Activated T-helper 17 cell treated with anti-CD3 and anti-CD28 coated beads, Interleukin-2, amount 50 U/mL, for 72 hours (primary cell): ENCODE data around the gene MTHFD2L. TPM values are rescaled to one million over a fixed set of nuclear protein-coding genes. Genes with fewer than 3 reads are reported as not detected.
"Not testable (repeated sequence)": the region's sequence is repeated elsewhere in the genome, so short reads cannot be mapped to it uniquely, and the experiment has no call there.

ENCODE experiments used
- ATAC-seq: fragments of 150-1000 bp; cut with Tn5 transposase; replicated peaks from 2 replicates; pipeline ENCODE4 v1.10.0; 2021; ENCODE audit warnings: mild to moderate bottlenecking, moderate library complexity
- H3K27ac Mint-ChIP-seq: one replicate; pipeline ENCODE4 v1.8.0; 2022; ENCODE audit warnings: mixed read lengths
- H3K27me3 Mint-ChIP-seq: one replicate; pipeline ENCODE4 v1.8.0; 2022; ENCODE audit warnings: mixed read lengths
- H3K36me3 Mint-ChIP-seq: one replicate; pipeline ENCODE4 v1.8.0; 2022; ENCODE audit warnings: low read depth, mild to moderate bottlenecking, mixed read lengths
- H3K4me1 Mint-ChIP-seq: one replicate; pipeline ENCODE4 v1.8.0; 2022; ENCODE audit warnings: mixed read lengths
- H3K4me3 Mint-ChIP-seq: one replicate; pipeline ENCODE4 v1.8.0; 2022; ENCODE audit warnings: mild to moderate bottlenecking, mixed read lengths
- H3K9me3 Mint-ChIP-seq: one replicate; pipeline ENCODE4 v1.8.0; 2022; ENCODE audit warnings: mixed read lengths
- total RNA-seq, 2 donors: library from RNA; stranded (reverse); gene quantifications; one replicate each; pipeline ENCODE4 v1.2.3, GENCODE V29; 2022

The MTHFD2L gene
- total RNA-seq, 2 donors from 2014 or later = 4.0 to 9.4 TPM

DNA sequence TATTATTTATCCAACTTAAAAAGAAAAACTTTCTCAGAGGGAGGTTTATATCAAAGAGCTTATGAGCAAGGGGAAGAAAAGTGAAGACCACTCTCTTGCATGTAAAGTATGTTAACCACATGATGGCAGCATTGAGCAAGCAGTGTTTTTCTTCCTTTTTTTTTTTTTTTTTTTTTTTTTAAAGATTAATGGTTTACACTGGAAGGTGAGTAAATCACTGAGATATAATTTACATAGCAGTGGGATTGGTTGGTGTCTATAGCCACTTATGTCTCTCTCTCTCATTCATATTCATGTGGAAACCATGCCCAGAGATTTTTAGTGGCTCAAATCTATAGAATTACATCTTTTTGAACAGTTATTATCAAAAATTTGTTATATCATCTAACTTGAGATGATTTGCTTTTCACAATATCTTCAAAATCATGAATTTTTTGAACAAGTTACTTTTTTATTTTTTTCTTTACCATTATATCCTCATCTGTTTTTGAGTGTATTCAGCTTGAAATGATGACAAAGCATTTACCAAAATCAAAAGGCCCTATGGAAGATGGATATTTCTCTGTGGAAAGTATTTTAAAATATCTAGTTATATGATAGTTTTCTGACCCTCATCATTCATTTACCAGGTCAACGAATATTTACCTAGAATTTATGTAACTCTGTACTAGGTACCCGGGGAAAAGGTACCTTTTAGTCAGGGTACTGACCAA lies 31.6 kb downstream of the MTHFD2L start:
- no peaks in the 10 kb centered on the region for H3K9me3 Mint-ChIP-seq
- no peaks in the 10 kb centered on the region for H3K4me1 Mint-ChIP-seq
- ATAC-seq = peak; percentile 43
- no peak overlapping the region for H3K27ac Mint-ChIP-seq
- no peak overlapping the region for H3K4me3 Mint-ChIP-seq
- no peaks in the 10 kb centered on the region for H3K36me3 Mint-ChIP-seq
- H3K27me3 Mint-ChIP-seq = no peaks in the 10 kb centered on the region

DNA sequence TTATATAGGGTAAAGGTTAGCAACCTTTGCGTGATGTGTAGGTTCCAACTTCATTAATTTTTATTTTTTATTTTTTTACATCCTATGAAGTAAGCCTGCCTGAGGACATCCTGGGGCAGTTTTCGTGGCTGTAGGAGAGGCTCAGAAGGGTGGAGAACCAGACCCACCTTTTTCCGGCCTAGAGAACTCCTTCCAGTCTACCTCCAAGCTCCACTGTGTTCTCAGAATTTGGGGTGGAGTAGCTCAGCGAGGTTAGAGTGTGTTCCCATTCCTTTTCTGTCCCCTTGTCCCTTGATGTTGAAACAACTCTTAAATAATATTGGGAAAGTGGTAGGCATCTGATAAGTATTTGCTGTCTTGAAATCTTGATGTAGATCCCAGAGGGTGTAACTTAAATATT lies 32.4 kb downstream of the MTHFD2L start:
- no peak overlapping the region for H3K27ac Mint-ChIP-seq
- no peak overlapping the region for H3K4me3 Mint-ChIP-seq
- no peaks in the 10 kb centered on the region for H3K9me3 Mint-ChIP-seq
- ATAC-seq = no peak
- no peaks in the 10 kb centered on the region for H3K27me3 Mint-ChIP-seq
- H3K36me3 Mint-ChIP-seq = no peaks in the 10 kb centered on the region
- H3K4me1 Mint-ChIP-seq = no peaks in the 10 kb centered on the region

DNA sequence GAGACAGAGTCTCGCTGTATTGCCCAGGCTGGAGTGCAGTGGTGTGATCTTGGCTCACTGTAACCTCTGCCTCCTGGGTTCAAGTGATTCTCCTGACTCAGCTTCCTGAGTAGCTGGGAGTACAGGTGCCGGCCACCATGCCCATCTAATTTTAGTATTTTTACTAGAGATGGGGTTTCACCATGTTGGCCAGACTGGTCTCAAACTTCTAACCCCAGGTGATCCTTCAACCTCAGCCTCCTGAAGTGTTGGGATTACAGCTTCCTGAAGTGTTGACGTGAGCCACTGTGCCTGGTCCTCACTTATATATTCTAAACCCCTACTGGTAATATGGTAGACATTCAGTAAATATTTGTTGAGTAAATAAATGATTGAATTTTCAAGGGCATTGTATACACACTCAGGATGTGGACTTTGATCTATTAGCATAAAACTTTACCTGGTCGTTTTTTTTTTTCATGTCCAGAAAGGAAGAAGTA lies 33.0 kb downstream of the MTHFD2L start:
- no peaks in the 10 kb centered on the region for H3K36me3 Mint-ChIP-seq
- no peak for ATAC-seq
- H3K9me3 Mint-ChIP-seq = no peaks in the 10 kb centered on the region
- no peak overlapping the region for H3K27ac Mint-ChIP-seq
- H3K27me3 Mint-ChIP-seq = no peaks in the 10 kb centered on the region
- H3K4me3 Mint-ChIP-seq = no peak overlapping the region
- H3K4me1 Mint-ChIP-seq = no peaks in the 10 kb centered on the region

DNA sequence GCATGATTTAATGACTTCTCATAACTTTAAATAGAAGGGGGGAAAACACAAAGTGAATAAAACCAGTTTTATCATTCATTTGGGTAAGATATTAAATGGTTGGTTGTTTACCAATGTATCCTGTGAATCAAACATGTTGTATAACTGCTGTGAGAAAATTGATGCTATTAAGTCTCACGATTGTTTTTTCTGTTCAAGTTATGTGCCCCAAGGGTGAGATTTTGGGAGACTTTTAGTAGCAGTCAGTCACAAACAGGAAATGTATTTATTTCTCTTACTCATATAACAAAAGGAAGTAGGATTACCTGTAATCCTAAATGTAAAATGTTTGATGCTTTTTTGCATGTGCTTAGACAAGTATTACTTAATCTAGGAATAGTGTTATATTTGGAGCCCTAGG lies 39.2 kb downstream of the MTHFD2L start:
- Mint-ChIP-seq H3K4me1 (no peaks in the 10 kb centered on the region), H3K27me3 (no peaks in the 10 kb centered on the region), H3K36me3 (no peaks in the 10 kb centered on the region), H3K4me3 (no peak overlapping the region), H3K27ac (no peak overlapping the region), H3K9me3 (no peaks in the 10 kb centered on the region)
- no peak for ATAC-seq

DNA sequence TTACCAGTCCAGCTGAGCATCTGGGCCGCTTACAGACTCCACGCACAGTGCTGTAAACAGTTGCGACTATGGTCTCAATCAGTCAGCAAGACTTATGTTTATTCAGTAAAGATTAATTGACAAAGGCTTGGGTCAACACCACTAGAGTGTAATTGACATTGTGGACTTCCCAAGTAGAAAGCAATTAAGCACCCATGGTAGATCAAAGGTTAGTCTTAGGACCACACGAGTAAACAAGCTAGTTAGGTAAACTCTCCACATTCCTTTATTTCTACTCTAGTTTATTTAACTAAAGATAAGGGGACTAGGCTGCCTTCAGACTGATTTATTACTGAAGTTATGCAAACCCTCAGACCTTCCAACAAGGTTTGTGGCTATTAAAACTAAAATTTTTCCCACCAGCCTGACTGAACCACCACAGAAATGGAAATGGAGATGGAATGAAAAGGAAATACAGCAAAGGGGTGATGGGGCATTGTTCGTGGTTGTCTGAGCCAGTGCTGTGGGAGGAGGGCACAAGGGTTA lies 44.2 kb downstream of the MTHFD2L start:
- Mint-ChIP-seq H3K4me1 (no peaks in the 10 kb centered on the region), H3K4me3 (no peak overlapping the region), H3K27me3 (no peaks in the 10 kb centered on the region), H3K27ac (no peak overlapping the region), H3K9me3 (no peaks in the 10 kb centered on the region), H3K36me3 (no peaks in the 10 kb centered on the region)
- ATAC-seq = no peak

DNA sequence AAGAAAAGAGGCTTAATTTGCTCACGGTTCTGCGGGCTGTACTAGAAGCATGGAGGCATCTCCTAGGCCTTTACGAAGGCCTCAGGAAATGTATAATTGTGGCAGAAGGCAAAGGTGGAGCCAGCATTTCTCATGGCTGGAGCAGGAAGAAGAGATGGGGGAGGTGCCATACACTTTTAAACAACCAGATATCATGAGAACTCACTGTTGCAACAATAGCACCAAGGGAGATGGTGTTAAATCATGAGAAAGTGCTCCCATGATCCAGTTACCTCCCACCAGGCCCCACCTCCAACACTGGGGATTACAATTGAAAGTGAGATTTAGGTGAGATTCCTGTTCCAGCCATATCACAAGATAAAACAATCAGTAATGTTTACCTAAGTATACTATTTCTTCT lies 45.5 kb downstream of the MTHFD2L start:
- Mint-ChIP-seq H3K36me3 (no peaks in the 10 kb centered on the region), H3K4me1 (no peaks in the 10 kb centered on the region), H3K27me3 (no peaks in the 10 kb centered on the region), H3K4me3 (no peak overlapping the region), H3K9me3 (no peaks in the 10 kb centered on the region), H3K27ac (no peak overlapping the region)
- no peak for ATAC-seq

DNA sequence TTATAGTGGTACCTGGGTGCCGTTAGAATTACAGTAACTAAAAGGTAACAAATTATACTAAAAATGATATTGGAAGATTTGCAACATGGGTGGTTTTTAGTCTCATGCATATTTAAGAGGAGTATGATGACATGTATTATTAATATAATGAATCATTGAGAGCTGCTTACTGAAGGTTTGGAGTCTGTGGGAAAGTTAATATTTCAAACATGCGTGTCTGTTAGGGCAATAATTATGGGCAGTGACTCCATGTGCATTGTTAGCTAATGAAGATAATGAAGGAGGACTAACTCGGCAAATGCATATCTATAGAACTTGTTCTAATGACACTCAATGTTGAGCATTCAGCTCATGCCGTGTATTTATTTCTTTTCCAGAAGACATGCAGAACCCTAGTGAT lies 47.1 kb downstream of the MTHFD2L start:
- Mint-ChIP-seq H3K4me1 (no peaks in the 10 kb centered on the region), H3K27me3 (no peaks in the 10 kb centered on the region), H3K9me3 (no peaks in the 10 kb centered on the region), H3K27ac (no peak overlapping the region), H3K4me3 (no peak overlapping the region), H3K36me3 (no peaks in the 10 kb centered on the region)
- ATAC-seq = no peak

DNA sequence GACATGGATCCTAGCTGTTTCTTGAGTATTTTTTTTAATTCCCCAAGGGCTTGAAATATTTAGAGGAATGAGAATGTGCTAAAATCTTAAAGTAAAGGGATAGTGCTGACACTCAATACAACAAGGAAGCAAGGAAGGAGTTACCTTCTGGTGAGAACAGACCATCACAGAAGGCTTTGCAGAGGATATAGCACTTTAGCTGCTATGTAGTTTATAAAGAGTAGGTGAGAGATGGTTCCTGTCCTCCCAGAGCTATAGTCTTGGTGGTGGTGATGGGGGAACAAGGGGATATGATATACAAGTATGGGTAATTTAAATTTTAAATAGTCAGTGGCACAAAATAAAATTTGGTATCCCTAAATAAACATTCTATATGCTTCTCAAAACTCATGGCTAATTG lies 47.6 kb downstream of the MTHFD2L start:
- no peak for ATAC-seq
- no peaks in the 10 kb centered on the region for H3K27me3 Mint-ChIP-seq
- H3K9me3 Mint-ChIP-seq = no peaks in the 10 kb centered on the region
- no peaks in the 10 kb centered on the region for H3K36me3 Mint-ChIP-seq
- H3K27ac Mint-ChIP-seq = peak overlapping the region; percentile 12
- no peaks in the 10 kb centered on the region for H3K4me1 Mint-ChIP-seq
- H3K4me3 Mint-ChIP-seq = no peak overlapping the region

DNA sequence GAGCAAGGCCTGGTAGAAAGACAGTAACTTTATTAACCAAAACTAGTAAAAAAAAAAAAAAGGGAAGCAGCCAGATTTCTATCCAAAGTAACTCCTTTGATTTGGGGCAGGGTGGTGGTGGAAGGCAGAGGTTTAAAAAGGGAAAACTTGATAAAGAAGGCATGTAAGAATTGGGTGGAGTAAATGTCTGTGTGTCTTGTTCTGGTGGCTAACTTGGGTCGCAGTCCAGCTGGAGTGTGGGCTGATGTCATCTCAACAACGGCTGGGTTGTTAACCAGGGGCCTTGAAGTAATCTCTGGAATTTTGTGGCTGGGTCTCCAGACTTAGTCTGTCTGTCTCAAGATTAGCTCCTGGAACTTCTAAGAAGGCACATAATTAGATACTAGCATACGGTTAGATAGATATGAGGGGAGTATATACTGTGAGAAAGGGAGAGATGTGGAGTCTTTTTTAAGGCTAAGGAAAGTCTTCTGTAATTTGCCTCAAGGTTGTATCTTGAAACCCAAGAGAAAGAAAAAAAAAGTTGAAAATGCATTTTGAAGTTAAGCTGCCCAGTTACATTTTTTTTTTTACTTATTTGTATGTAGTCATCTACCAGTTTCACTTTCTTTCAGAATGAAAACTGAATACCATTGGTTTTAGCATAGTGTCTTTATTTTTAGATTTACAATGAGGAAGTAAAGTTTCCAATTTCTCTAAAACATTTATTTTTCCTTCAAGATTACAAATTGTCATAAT lies 48.3 kb downstream of the MTHFD2L start:
- no peaks in the 10 kb centered on the region for H3K4me1 Mint-ChIP-seq
- H3K9me3 Mint-ChIP-seq = no peaks in the 10 kb centered on the region
- H3K4me3 Mint-ChIP-seq = no peak overlapping the region
- peak overlapping the region; percentile 12 for H3K27ac Mint-ChIP-seq
- ATAC-seq = no peak
- H3K27me3 Mint-ChIP-seq = no peaks in the 10 kb centered on the region
- no peaks in the 10 kb centered on the region for H3K36me3 Mint-ChIP-seq

DNA sequence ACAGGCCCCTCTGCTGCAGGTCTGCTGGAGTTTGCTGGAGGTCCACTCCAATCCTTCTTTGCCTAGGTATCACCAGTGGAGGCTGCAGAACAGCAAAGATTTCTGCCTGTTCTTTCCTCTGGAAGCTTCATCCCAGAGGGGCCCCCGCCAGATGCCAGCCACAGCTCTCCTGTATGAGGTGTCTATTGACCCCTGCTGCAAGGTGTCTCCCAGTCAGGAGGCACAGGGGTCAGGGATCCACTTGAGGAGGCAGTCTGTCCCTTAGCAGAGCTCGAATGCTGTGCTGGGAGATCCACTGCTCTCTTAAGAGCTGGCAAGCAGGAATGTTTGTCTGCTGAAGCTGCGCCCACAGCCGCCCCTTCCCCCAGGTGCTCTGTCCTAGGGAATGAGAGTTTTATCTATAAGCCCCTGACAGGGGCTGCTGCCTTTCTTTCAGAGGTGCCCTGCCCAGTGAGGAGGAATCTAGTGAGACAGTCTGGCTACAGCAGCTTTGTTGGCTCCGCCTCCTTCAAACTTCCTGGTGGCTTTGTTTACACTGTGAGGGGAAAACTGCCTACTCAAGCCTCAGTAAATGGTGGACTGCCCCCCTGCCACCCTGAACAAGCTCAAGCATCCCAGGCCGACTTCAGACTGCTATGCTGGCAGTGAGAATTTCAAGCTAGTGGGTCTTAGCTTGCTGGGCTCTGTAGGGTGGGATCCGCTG lies 56.7 kb downstream of the MTHFD2L start:
- H3K4me3 Mint-ChIP-seq, H3K36me3 Mint-ChIP-seq, H3K27me3 Mint-ChIP-seq, H3K4me1 Mint-ChIP-seq, H3K27ac Mint-ChIP-seq, ATAC-seq: not testable (repeated sequence)
- H3K9me3 Mint-ChIP-seq = peaks cover 13% of the 10 kb centered on the region

DNA sequence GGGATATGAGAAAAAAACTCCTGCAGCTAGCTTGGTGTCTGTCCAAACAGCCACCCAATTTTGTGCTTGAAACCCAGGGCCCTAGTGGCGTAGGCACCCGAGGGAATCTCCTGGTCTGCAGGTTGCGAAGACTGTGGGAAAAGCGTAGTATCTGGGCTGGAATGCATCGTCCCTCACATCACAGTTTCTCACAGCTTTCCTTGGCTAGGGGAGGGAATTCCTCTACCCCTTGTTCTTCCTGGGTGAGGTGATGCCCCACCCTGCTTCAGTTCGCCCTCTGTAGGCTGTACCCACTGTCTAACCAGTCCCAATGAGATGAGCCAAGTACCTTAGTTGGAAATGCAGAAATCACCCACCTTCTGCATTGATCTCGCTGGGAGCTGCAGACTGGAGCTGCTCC lies 57.3 kb downstream of the MTHFD2L start:
- H3K36me3 Mint-ChIP-seq, H3K4me3 Mint-ChIP-seq, H3K27ac Mint-ChIP-seq, H3K27me3 Mint-ChIP-seq, ATAC-seq, H3K4me1 Mint-ChIP-seq: not testable (repeated sequence)
- H3K9me3 Mint-ChIP-seq = peaks cover 13% of the 10 kb centered on the region

DNA sequence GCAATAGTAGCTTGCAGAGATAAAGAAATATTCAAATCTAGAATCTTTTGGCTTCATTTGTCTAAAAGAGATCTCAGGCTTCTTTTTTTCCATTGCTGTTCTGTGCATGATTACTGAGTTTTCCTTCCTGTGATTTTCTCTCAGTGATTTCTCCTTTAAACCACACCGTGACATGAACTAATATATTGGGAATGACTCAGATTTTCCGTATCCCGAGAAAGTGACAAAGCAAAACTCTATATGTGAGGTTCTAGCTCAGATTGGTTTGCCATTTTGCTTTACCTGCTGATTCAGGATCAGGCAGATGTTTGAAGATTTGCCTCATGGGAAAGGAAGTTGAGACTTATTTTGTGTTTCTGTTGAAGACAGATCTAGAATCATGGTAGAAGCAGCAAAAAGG lies 59.4 kb downstream of the MTHFD2L start:
- Mint-ChIP-seq H3K27ac (no peak overlapping the region), H3K9me3 (peaks cover 7% of the 10 kb centered on the region), H3K36me3 (no peaks in the 10 kb centered on the region), H3K4me3 (no peak overlapping the region), H3K4me1 (peaks cover 6% of the 10 kb centered on the region), H3K27me3 (no peaks in the 10 kb centered on the region)
- no peak for ATAC-seq

DNA sequence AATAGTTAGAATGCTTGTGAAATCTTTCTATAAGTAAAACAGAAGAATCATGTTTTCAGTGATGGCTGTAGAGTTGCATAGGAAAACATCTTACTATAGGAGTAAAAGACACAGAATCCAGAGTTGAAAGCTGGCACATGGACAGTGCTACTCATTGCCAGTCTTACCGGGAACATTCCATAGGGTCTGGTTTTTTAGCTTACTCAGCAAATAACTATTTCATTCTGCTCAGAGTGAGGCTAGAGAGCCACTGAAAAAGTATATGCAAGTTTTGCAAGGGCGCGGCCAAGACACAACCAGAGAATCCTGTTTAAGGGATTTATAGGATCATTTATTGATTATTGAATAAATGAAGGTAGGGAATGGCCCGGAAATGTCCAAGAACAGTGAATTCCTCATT lies 60.3 kb downstream of the MTHFD2L start:
- H3K9me3 Mint-ChIP-seq = peaks cover 3% of the 10 kb centered on the region
- H3K27me3 Mint-ChIP-seq = no peaks in the 10 kb centered on the region

DNA sequence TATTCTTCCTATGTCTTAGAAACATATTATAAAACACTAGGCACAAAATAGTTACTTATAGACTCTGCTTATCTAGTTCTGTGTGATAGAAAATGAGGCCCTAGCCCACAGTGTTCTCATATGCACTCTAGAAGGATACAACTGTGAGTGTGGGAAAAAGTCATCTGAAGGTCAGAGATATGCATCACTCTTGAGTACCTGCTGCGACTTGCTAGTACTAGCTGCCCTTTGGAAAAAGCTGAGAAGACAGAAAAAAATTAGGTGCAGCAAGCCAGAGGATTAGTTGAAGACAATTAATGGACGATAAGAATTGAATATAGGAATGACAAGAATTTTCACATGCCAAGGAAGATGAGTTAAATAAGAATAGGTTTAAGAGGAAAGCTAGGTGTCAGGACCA lies 61.3 kb downstream of the MTHFD2L start:
- H3K4me1 Mint-ChIP-seq = peaks cover 6% of the 10 kb centered on the region
- no peak for ATAC-seq
- H3K36me3 Mint-ChIP-seq = no peaks in the 10 kb centered on the region
- H3K27me3 Mint-ChIP-seq = no peaks in the 10 kb centered on the region
- peaks cover 4% of the 10 kb centered on the region for H3K9me3 Mint-ChIP-seq
- H3K27ac Mint-ChIP-seq = no peak overlapping the region
- no peak overlapping the region for H3K4me3 Mint-ChIP-seq

More for the DNA sequence above, 60.3 kb downstream of the MTHFD2L start:
- Mint-ChIP-seq H3K4me3 (no peak overlapping the region), H3K27ac (no peak overlapping the region), H3K4me1 (peaks cover 6% of the 10 kb centered on the region), H3K36me3 (no peaks in the 10 kb centered on the region)
- no peak for ATAC-seq

DNA sequence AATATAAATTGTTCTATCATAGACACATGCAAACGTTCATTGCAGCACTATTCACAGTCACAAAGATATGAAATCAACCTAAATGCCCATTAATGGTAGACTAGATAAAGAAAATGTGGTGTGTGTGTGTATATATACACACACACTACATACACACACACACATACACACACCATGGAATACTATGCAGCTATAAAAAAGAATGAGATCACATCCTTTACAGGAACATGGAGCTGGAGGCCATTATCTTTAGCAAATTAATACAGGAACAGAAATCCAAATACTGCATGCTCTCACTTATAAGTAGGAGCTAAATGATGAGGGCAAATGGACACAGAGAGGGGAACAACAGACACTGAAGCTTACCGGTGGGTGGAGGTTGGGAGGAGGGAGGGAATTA lies 65.2 kb downstream of the MTHFD2L start:
- H3K36me3 Mint-ChIP-seq = no peaks in the 10 kb centered on the region
- no peaks in the 10 kb centered on the region for H3K27me3 Mint-ChIP-seq
- no peak overlapping the region for H3K27ac Mint-ChIP-seq
- no peak for ATAC-seq
- H3K9me3 Mint-ChIP-seq = peaks cover 4% of the 10 kb centered on the region
- peaks cover 6% of the 10 kb centered on the region for H3K4me1 Mint-ChIP-seq
- no peak overlapping the region for H3K4me3 Mint-ChIP-seq
